Smooth muscle cell (in vitro differentiated cells): Measurements from ENCODE around the gene MMP17. TPM values are rescaled to one million over a fixed set of nuclear protein-coding genes. Genes with fewer than 3 reads are reported as not detected.

ENCODE experiments used
- DNase-seq: peaks from one replicate; lab custom pipeline; 2025; ENCODE audit not compliant: unreplicated experiment; lab: John Stamatoyannopoulos, UW
- H2AFZ ChIP-seq: fragments of 200-600 bp; sonication (generic); 2 replicates; pipeline ENCODE4 v1.6.0; 2016; ENCODE audit warnings: antibody characterized with exemption, low read depth, mild to moderate bottlenecking
- H3F3A ChIP-seq: fragments of 200-600 bp; sonication (generic); 2 replicates; pipeline ENCODE4 v1.6.0; 2017; ENCODE audit warnings: antibody characterized with exemption, low read depth
- H3K27ac ChIP-seq: fragments of 200-600 bp; sonication (generic); 2 replicates; pipeline ENCODE4 v1.5.1; 2016; ENCODE audit warnings: low read depth, mild to moderate bottlenecking
- H3K27me3 ChIP-seq: fragments of 200-600 bp; sonication (generic); 2 replicates; pipeline ENCODE4 v1.6.1; 2016; ENCODE audit warnings: low read depth, mild to moderate bottlenecking
- H3K36me3 ChIP-seq: fragments of 200-600 bp; sonication (generic); 2 replicates; pipeline ENCODE4 v1.5.1; 2016; ENCODE audit warnings: low read depth
- H3K4me1 ChIP-seq: fragments of 200-600 bp; sonication (generic); 2 replicates; pipeline ENCODE4 v1.5.1; 2016; ENCODE audit warnings: low read depth
- H3K4me2 ChIP-seq: fragments of 200-600 bp; sonication (generic); 2 replicates; pipeline ENCODE4 v1.6.0; 2016; ENCODE audit warnings: mild to moderate bottlenecking
- H3K4me3 ChIP-seq: fragments of 200-600 bp; sonication (generic); 2 replicates; pipeline ENCODE4 v1.5.1; 2016; ENCODE audit warnings: mild to moderate bottlenecking
- H3K79me2 ChIP-seq: fragments of 200-600 bp; sonication (generic); 2 replicates; pipeline ENCODE4 v1.6.0; 2016; ENCODE audit warnings: low read depth, mild to moderate bottlenecking
- H3K9ac ChIP-seq: fragments of 200-600 bp; sonication (generic); 2 replicates; pipeline ENCODE4 v1.6.0; 2016; ENCODE audit warnings: low read depth
- H3K9me3 ChIP-seq: fragments of 200-600 bp; sonication (generic); replicated peaks from 2 replicates; pipeline ENCODE4 v1.5.1; 2016; ENCODE audit warnings: low read depth
- H4K20me1 ChIP-seq: fragments of 200-600 bp; sonication (generic); 2 replicates; pipeline ENCODE4 v1.6.0; 2016; ENCODE audit warnings: low read depth
- CTCF ChIP-seq: fragments of 200-600 bp; sonication (generic); IDR thresholded peaks from 2 replicates; pipeline ENCODE4 v1.5.1; 2017; ENCODE audit warnings: borderline replicate concordance, mild to moderate bottlenecking, antibody characterized with exemption; ENCODE audit not compliant: insufficient read depth, poor library complexity, severe bottlenecking
- WGBS: methylation state at CpG from one replicate; pipeline ENCODE4 v1.1.7; 2016; ENCODE audit warnings: low lambda C conversion rate; 5-methylcytosine and 5-hydroxymethylcytosine counted together
- polyA plus RNA-seq: library from polyadenylated mRNA; unstranded; fragments of >200 nt; fragmentation: Nextera tagmentation; extraction: Ambion mirVana; gene quantifications from 2 replicates; pipeline ENCODE4 v1.2.1, GENCODE V29; 2016
- total RNA-seq: library from RNA; depleted of rRNA; stranded (reverse); fragments of >200 nt; gene quantifications from 2 replicates; pipeline ENCODE4 v1.2.3, GENCODE V29; 2014

Gene MMP17
- total and polyA plus RNA-seq, 2 experiments from 2014 or later = 1.3 to 1.6 TPM

- 94% methylated on average over 30 of the region's 30 CpGs for WGBS
- no peak for TF ChIP-seq CTCF
- Histone ChIP-seq H3K27ac (no peak overlapping the region), H3K4me1 (no peaks in the 10 kb centered on the region), H3K9ac (no peak overlapping the region), H3K27me3 (no peaks in the 10 kb centered on the region), H3K4me2 (no peak overlapping the region), H3F3A (no peaks in the 10 kb centered on the region), H2AFZ (no peak overlapping the region), H4K20me1 (no peaks in the 10 kb centered on the region), H3K4me3 (no peak overlapping the region), H3K79me2 (no peaks in the 10 kb centered on the region), H3K9me3 (no peaks in the 10 kb centered on the region), H3K36me3 (no peaks in the 10 kb centered on the region)
- DNase-seq = no peak
These were observed 9.2 kb upstream of the MMP17 start for GRCh38 chr12:131818821-131819585.

- Histone ChIP-seq H3K4me2 (no peak overlapping the region), H3K9ac (no peak overlapping the region), H3K9me3 (no peaks in the 10 kb centered on the region), H3K4me3 (no peak overlapping the region), H3K27ac (no peak overlapping the region), H3K79me2 (no peaks in the 10 kb centered on the region), H3K36me3 (no peaks in the 10 kb centered on the region), H4K20me1 (no peaks in the 10 kb centered on the region), H2AFZ (no peak overlapping the region), H3K27me3 (peaks cover 22% of the 10 kb centered on the region), H3F3A (no peaks in the 10 kb centered on the region), H3K4me1 (peaks cover 7% of the 10 kb centered on the region)
- 87% methylated on average over 6 of the region's 6 CpGs for WGBS
- no peak for TF ChIP-seq CTCF
- no peak for DNase-seq
These were observed 3.7 kb upstream of the MMP17 start for GRCh38 chr12:131824450-131824849.

DNA sequence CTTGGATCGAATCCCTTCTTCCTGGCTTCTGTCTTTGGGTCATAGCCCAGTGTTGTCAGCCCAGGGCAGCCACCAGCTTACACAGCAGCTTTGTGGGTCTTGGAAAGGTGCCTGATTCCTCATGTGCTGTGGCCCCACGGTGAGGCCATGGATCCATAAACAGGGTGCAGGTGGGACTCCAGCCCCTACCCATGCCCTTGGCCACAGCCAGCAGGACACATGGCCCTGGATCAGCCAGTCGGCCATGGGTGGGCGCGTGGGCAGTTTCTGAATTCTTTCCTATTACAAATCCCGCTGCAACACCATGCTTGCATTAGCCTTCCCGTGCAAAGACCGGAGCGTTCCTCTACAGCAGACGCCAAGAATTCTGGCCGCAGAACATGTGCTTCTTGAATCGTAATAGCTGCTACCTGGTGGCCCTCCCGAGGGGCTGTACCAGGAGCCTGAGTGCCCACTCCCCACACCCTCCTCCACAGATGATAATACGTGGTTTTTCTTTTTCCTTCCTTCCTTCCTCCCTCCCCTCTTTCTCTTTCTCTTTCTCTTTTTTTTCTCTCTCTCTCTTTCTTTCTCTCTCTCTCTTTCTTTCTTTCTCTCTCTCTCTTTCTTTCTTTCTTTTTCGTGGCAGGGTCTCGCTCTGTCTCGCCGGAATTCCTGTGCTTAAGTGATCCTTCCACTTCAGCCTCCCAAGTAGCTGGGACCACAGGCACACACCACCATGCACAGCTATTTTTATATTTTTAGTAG, 2.9 kb upstream of the MMP17 start:
- Histone ChIP-seq H3K27ac (no peak overlapping the region), H4K20me1 (no peaks in the 10 kb centered on the region), H3K9me3 (no peaks in the 10 kb centered on the region), H3K4me3 (no peak overlapping the region), H3K9ac (no peak overlapping the region), H3K36me3 (no peaks in the 10 kb centered on the region), H3K4me1 (peaks cover 11% of the 10 kb centered on the region), H3K4me2 (no peak overlapping the region), H3K27me3 (peaks cover 30% of the 10 kb centered on the region), H2AFZ (no peak overlapping the region), H3K79me2 (no peaks in the 10 kb centered on the region), H3F3A (no peaks in the 10 kb centered on the region)
- 79% methylated on average over 18 of the region's 18 CpGs for WGBS
- DNase-seq = no peak
- no peak for TF ChIP-seq CTCF
